Left kidney (tissue), 2 donors: ENCODE results near the gene C8A. TPM values are rescaled to one million over a fixed set of nuclear protein-coding genes. Genes with fewer than 3 reads are reported as not detected.

Experiments used
- DNase-seq: peaks from one replicate; pipeline ENCODE4 v3.0.0-alpha.2; 2013
- polyA plus RNA-seq: library from polyadenylated mRNA; unstranded; fragments of 120-200 nt; gene quantifications from one replicate; pipeline ENCODE4 v1.2.1, GENCODE V29; 2013; ENCODE audit not compliant: insufficient read length

Gene C8A
- polyA plus RNA-seq, 1 donor: not detected

GRCh38 chr1:56967355-56967754 lies 112.8 kb downstream of the C8A start:
- DNase-seq: no peak

Other genes starting within 250 kb of the C8A start
- 22.5 TPM for gene PRKAA2, start 209.5 kb upstream of the C8A start, polyA plus RNA-seq
- gene FYB2, start 35.4 kb upstream of the C8A start, polyA plus RNA-seq: 0.90 TPM
- gene C8B, start 111.2 kb downstream of the C8A start, polyA plus RNA-seq: not detected